ENCODE data around the gene SLC24A3.

The SLC24A3 gene

DNA sequence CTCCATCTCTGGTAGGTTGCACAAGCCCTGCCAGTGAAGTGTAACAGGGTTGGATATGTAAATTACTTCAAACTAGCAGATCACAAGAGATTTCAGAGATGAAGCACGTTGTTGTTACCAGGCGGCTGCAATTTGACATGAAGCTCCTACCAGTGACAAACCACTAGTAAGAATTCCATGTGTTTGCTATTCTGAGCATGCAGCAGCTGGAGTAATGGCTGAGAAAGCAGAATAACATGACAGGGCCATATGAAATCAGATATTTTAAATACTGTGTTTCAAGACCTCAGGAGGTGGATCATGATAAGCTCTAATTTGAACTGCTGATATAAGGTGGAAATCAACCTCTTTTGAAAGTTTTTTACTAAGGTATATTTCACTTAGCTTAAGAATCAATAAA lies 557.1 kb downstream of the SLC24A3 start:
- no peak overlapping the region for H3K4me3 ChIP-seq (ENCODE audit: low read length)
- H3F3A ChIP-seq (ENCODE audit: control insufficient read depth, insufficient read depth), result no peaks in the 10 kb centered on the region
- no peaks in the 10 kb centered on the region for H3K4me1 ChIP-seq (ENCODE audit: control insufficient read depth, low read length)
- no peaks in the 10 kb centered on the region for H3K79me2 ChIP-seq (ENCODE audit: control insufficient read depth, low read length)
- H3K4me2 ChIP-seq (ENCODE audit: low read length), result no peak overlapping the region
- H3K36me3 ChIP-seq (ENCODE audit: control insufficient read depth, low read length), result no peaks in the 10 kb centered on the region
- no peaks in the 10 kb centered on the region for H3K27me3 ChIP-seq (ENCODE audit: control insufficient read depth, low read length)
- H3K27ac ChIP-seq (ENCODE audit: low read depth, low read length), result no peak overlapping the region
- no peaks in the 10 kb centered on the region for H3K9me2 ChIP-seq (replicated peaks; ENCODE audit: control insufficient read depth, low read length)
- no peak for TF ChIP-seq EZH2phosphoT487 (IDR thresholded peaks at IDR 0.05; ENCODE audit: borderline replicate concordance, low read length)
- TF ChIP-seq, protein P1, sequence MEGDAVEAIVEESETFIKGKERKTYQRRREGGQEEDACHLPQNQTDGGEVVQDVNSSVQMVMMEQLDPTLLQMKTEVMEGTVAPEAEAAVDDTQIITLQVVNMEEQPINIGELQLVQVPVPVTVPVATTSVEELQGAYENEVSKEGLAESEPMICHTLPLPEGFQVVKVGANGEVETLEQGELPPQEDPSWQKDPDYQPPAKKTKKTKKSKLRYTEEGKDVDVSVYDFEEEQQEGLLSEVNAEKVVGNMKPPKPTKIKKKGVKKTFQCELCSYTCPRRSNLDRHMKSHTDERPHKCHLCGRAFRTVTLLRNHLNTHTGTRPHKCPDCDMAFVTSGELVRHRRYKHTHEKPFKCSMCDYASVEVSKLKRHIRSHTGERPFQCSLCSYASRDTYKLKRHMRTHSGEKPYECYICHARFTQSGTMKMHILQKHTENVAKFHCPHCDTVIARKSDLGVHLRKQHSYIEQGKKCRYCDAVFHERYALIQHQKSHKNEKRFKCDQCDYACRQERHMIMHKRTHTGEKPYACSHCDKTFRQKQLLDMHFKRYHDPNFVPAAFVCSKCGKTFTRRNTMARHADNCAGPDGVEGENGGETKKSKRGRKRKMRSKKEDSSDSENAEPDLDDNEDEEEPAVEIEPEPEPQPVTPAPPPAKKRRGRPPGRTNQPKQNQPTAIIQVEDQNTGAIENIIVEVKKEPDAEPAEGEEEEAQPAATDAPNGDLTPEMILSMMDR (IDR thresholded peaks at IDR 0.05; ENCODE audit: low read depth, low read length, poor library complexity, severe bottlenecking), result no peak
- no peaks in the 10 kb centered on the region for H3K9me3 ChIP-seq (ENCODE audit: control insufficient read depth, insufficient read depth, low read length)
- no peaks in the 10 kb centered on the region for H4K20me1 ChIP-seq (ENCODE audit: control insufficient read depth, insufficient read depth, low read depth, low read length)

DNA sequence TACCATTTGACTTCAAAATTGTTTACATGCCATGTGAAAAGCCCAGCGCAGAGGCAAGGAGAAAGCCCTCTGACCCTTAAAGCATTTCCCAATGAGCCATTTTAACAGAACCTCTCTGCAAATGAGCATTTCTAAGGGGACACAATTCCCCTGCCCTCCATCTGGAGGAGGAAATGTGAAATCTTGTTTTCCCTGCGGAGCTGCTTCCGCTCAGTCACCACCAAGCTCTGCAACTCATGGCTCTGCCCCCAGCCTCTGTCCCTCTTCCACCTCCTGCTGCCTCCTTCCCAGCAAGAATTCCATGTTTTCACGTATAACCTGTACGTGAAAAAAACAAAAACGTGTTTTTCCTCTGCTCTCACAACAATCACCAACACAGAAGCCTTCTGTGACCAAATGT lies 557.9 kb downstream of the SLC24A3 start:
- Histone ChIP-seq H4K20me1 (ENCODE audit: control insufficient read depth, insufficient read depth, low read depth, low read length) (no peaks in the 10 kb centered on the region), H3K36me3 (ENCODE audit: control insufficient read depth, low read length) (no peaks in the 10 kb centered on the region), H3K9me3 (ENCODE audit: control insufficient read depth, insufficient read depth, low read length) (no peaks in the 10 kb centered on the region), H3K9me2 (replicated peaks; ENCODE audit: control insufficient read depth, low read length) (no peaks in the 10 kb centered on the region), H3K27me3 (ENCODE audit: control insufficient read depth, low read length) (no peaks in the 10 kb centered on the region), H3K4me3 (ENCODE audit: low read length) (no peak overlapping the region), H3K79me2 (ENCODE audit: control insufficient read depth, low read length) (no peaks in the 10 kb centered on the region), H3K4me1 (ENCODE audit: control insufficient read depth, low read length) (no peaks in the 10 kb centered on the region), H3K4me2 (ENCODE audit: low read length) (no peak overlapping the region), H3K27ac (ENCODE audit: low read depth, low read length) (no peak overlapping the region), H3F3A (ENCODE audit: control insufficient read depth, insufficient read depth) (no peaks in the 10 kb centered on the region)
- TF ChIP-seq, protein P1 (IDR thresholded peaks at IDR 0.05; ENCODE audit: low read depth, low read length, poor library complexity, severe bottlenecking), result no peak
- no peak for TF ChIP-seq EZH2phosphoT487 (IDR thresholded peaks at IDR 0.05; ENCODE audit: borderline replicate concordance, low read length)

DNA sequence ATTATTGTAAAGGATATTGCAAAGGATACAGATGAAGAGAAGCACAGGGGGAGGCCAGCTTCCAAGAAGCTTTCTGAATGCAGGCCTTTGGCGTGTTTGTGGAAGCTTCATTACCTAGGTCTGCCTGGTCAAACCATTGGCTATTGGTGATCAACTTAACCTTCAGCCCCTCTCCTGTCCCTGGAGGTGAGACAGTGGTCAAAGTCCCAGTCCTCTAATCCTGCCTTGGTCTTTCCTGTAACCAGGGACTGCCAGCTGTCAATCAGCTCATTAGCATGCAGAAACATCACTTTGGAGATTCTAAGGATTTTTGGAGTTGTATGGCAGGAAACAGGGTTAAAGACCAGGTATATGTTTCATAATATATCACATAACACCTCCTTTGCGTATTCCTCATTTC lies 558.6 kb downstream of the SLC24A3 start:
- no peaks in the 10 kb centered on the region for H3K36me3 ChIP-seq (ENCODE audit: control insufficient read depth, low read length)
- H4K20me1 ChIP-seq (ENCODE audit: control insufficient read depth, insufficient read depth, low read depth, low read length), result no peaks in the 10 kb centered on the region
- no peaks in the 10 kb centered on the region for H3F3A ChIP-seq (ENCODE audit: control insufficient read depth, insufficient read depth)
- H3K79me2 ChIP-seq (ENCODE audit: control insufficient read depth, low read length), result no peaks in the 10 kb centered on the region
- no peaks in the 10 kb centered on the region for H3K27me3 ChIP-seq (ENCODE audit: control insufficient read depth, low read length)
- H3K4me1 ChIP-seq (ENCODE audit: control insufficient read depth, low read length), result no peaks in the 10 kb centered on the region
- no peaks in the 10 kb centered on the region for H3K9me2 ChIP-seq (replicated peaks; ENCODE audit: control insufficient read depth, low read length)
- H3K9me3 ChIP-seq (ENCODE audit: control insufficient read depth, insufficient read depth, low read length), result no peaks in the 10 kb centered on the region
- H3K27ac ChIP-seq (ENCODE audit: low read depth, low read length), result no peak overlapping the region
- TF ChIP-seq, protein P1 (IDR thresholded peaks at IDR 0.05; ENCODE audit: low read depth, low read length, poor library complexity, severe bottlenecking), result no peak
- no peak for TF ChIP-seq EZH2phosphoT487 (IDR thresholded peaks at IDR 0.05; ENCODE audit: borderline replicate concordance, low read length)
- H3K4me3 ChIP-seq (ENCODE audit: low read length), result no peak overlapping the region
- no peak overlapping the region for H3K4me2 ChIP-seq (ENCODE audit: low read length)

Data from DOHH2 (cell line).